ENCODE data around the gene PRKACA.

GRCh38 chr19:14156122-14156521 is 38.6 kb upstream of the PRKACA start:
- no peak for TF ChIP-seq POLR2A (IDR thresholded peaks at IDR 0.05)
- no peak for TF ChIP-seq CTCF (IDR thresholded peaks at IDR 0.05)

All from vagina (tissue), 2 donors.